Upper lobe of left lung (tissue), 4 donors: Measurements from ENCODE around the gene CBX8.

Experiments
- EP300 ChIP-seq, 4 donors: sonication (generic); formaldehyde crosslinking; IDR thresholded peaks; one replicate each; pipeline ENCODE4 v1.5.1; 2017; ENCODE audit warnings: antibody characterized with exemption in 4 of 4, control low read depth in 2 of 4
- POLR2A ChIP-seq, 4 donors: fragments of 450-650 bp; IDR thresholded peaks; one replicate each; pipeline ENCODE4 v1.5.1; 2016 to 2017; ENCODE audit warnings: antibody characterized with exemption in 4 of 4, mild to moderate bottlenecking in 2 of 4
- POLR2AphosphoS5 ChIP-seq, 2 donors: sonication (generic); formaldehyde crosslinking; IDR thresholded peaks; one replicate each; pipeline ENCODE4 v1.5.1; 2017; ENCODE audit warnings: antibody characterized with exemption in 2 of 2
- TF ChIP-seq, protein P1 (sequence below), 6 experiments: fragments of 450-650 bp in 4 of 6; fragments of 200-600 bp in 2 of 6; sonication (generic) in 2 of 6; IDR thresholded peaks; one replicate each; pipeline ENCODE4 v1.5.1; 2016 to 2019; ENCODE audit warnings: antibody characterized with exemption in 6 of 6

DNA sequence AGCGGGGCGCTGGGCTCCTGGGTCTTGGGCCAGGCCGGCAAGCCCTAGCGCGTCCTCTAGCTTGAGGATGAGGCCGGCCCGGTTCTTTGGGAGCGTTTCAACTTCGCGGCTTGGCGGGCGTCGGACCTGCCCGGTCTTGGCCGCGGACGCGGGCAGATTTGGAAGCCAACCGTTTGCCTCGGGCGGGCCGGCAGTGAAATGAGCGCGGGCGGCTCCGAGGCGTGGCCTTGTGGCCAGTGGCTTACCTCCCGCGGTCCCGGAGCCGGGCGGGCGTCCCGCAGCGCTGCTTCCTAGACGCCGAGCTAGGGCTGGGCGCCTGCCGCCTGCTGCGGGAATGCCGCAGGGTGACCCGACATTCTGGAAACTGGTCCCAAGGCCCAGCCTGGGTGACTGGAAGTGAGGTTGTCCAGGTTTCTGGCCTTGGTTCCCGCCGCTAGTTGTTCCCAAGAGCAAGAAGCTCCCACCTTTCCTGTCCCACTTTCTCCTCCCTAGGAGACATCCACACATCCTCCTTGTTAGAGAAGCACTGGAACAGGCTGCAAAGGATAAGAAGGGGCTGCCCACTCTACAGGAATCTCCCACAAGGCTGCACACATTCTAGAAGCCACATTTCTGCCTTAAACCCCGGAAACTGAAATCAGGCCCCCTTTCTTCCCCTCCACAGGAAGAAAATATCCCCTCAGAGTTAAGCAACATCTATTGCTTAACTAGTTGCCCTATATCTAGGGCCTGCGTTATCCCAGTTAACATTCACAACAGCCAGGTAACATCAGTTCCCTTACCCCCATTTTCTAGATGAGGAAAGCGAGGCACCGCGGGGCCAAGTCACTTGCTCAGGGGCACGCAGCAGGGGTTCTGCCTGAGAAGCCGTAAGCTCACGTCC, 4.5 kb upstream of the CBX8 start:
- TF ChIP-seq, protein P1, sequence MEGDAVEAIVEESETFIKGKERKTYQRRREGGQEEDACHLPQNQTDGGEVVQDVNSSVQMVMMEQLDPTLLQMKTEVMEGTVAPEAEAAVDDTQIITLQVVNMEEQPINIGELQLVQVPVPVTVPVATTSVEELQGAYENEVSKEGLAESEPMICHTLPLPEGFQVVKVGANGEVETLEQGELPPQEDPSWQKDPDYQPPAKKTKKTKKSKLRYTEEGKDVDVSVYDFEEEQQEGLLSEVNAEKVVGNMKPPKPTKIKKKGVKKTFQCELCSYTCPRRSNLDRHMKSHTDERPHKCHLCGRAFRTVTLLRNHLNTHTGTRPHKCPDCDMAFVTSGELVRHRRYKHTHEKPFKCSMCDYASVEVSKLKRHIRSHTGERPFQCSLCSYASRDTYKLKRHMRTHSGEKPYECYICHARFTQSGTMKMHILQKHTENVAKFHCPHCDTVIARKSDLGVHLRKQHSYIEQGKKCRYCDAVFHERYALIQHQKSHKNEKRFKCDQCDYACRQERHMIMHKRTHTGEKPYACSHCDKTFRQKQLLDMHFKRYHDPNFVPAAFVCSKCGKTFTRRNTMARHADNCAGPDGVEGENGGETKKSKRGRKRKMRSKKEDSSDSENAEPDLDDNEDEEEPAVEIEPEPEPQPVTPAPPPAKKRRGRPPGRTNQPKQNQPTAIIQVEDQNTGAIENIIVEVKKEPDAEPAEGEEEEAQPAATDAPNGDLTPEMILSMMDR (IDR thresholded peaks at IDR 0.05), result no peak
- TF ChIP-seq POLR2A (IDR thresholded peaks at IDR 0.05), result no peak
- no peak for TF ChIP-seq POLR2AphosphoS5 (IDR thresholded peaks at IDR 0.05)
- no peak for TF ChIP-seq EP300 (IDR thresholded peaks at IDR 0.05)
